Middle frontal gyrus (tissue), 1 donor: ENCODE results near the gene TRIM14.
"Not testable (repeated sequence)": the region's sequence is repeated elsewhere in the genome, so short reads cannot be mapped to it uniquely, and the experiment has no call there.

Experiments
- DNase-seq: peaks from one replicate; pipeline ENCODE4 v3.0.0-alpha.2; 2015; ENCODE audit warnings: low spot score; ENCODE audit errors: extremely low spot score

The TRIM14 gene

DNA sequence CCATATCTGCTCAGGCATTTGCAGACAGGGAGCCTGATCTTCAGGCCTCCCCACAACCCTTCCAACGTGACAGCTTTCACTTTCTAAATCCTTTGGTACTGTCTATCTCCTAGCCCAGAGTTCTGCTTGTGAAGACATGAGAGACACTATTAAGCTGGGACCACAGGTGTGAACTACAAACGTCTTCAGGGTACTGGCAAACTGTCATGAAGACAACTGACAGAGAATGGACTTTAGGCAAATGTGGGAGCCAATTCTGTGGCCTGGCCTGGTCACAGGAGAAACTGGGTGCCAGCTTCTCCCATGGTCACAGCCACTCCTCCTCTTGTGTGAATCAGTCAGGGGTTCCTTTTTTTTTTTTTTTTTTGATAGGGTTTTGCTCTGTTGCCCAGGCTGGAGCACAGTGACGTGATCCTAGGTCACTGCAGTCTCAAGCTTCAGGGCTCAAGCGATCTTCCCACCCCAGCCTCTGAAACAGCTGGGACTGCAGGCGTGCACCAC, 10.4 kb downstream of the TRIM14 start:
- no peak for DNase-seq

DNA sequence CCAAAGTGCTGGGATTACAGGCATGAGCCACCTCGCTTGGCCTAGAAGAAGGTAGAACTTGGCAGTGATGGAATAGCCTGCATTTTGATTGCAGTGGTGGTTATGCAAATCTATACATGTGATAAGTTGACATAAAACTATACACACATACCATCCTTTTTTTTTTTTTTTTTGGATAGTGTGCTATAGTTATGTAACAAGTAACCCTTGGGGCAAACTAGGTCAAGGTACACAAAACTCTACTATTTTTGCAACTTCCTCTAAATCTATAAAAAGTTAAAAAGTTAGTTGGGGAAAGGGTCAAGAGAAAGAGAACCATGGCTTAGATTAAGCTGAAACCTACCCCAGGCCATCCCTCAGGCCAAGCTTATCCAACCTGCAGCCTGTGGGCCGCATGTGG, 11.1 kb downstream of the TRIM14 start:
- no peak for DNase-seq

DNA sequence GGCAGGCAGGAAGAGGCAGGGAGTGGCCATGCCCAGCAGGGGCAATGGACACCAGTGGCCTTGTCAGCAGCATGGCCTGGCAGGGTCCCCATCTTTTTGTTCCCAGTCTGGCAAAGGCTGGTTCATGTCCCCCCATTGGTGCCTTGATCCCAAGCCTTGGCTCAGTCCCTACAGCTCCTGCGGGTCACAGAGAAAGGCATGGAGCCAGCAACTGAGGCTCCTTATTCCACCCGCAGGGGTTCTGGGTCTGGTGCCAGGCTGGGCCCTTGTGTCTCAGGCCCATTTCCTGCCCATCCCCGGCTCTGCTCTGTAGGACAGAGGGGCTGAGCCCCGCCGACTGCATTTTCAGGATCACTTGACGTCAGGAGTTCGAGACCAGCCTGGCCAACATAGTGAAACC, 14.0 kb downstream of the TRIM14 start:
- no peak for DNase-seq

DNA sequence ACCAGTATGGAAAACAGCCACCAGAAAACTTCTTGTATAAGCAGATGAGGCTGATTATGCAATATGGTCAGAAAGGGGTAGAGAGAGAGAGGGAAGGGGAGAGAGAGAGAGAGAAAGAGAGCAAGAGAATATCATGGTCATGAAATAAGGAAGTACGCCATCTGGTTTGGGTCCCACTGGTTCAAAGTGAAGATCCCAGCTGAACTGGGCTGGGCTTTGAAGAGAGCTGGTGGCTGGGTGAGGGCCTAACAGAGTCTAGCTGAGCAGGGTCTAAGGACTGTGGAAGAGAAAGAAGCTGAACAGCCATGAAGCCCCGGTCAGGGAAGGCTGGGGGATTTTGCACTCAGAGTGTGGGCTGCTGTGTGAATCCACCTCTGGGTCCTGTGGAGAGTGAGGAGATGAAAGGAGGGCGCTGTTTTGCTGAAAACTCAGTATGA, 14.6 kb downstream of the TRIM14 start:
- no peak for DNase-seq

DNA sequence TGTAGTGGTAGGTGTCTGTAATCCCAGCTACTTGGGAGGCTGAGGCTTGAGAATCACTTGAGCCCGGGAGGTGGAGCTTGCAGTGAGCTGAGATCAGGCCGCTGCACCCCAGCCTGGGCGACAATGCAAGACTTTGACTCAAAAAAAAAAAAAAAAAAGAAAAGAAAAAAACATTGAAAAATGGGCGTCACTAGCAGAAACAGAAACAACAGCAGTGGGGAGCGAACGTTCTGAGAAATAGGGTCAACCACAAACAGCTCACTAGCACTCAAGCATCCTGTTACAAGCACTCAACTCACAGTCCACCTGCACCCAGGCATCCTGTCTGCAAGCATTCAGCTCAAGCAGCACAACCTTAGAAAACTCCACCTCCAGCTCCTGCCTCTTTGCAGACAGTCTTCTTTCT, 17.2 kb downstream of the TRIM14 start:
- no peak for DNase-seq

DNA sequence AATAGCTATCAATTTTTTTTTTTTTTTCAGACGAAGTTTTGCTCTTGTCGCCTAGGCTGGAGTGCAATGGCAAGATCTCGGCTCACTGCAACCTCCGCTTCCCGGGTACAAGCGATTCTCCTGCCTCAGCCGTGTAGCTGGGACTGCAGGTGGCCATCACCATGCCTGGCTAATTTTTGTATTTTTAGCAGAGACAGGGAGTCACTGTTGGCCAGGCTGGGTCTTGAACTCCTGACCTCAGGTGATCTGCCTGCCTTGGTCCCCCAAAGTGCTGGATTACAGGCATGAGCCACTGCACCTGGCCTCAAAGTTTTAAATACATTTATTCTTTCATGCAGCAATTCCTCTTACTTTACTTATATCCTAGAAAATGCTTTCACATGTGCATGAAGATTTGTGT, 17.6 kb downstream of the TRIM14 start:
- DNase-seq = no peak

DNA sequence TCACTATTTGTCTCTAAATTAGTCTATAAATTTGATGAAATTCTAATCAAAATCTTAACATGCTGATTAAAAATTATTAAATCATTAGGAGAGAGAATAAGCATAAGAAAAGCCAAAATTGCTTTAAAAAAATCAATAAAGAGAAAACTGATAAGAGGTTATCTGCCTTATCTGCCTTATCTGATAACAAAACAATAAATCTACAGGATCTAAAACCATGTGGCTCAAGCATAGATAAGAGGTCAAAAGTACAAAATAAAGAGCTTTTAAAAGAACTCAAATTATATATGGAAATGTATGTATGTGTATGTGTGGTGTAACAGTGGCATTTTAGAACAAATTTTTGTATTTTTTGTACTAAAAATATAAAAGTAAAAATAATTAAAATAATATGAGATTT, 18.6 kb downstream of the TRIM14 start:
- DNase-seq = no peak

DNA sequence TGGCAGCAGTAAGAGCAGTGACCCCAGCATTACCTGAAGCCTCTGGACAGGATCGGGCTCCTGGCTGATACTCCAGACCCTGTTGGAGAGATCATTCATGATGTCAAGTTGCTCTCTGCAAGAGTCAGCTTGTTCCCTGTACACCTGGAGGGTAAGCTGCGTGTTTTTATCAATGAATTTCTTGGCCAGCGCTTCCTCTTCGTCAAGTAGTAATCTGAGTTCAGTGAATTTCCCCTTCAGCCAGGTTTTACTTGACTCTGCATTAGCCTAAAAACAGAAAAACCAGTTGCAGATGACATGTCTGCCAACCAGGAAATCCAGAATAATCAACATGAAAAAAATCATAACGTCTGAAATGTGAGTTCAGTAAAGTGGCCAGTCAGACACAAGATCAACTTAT, 19.1 kb downstream of the TRIM14 start:
- DNase-seq = no peak

DNA sequence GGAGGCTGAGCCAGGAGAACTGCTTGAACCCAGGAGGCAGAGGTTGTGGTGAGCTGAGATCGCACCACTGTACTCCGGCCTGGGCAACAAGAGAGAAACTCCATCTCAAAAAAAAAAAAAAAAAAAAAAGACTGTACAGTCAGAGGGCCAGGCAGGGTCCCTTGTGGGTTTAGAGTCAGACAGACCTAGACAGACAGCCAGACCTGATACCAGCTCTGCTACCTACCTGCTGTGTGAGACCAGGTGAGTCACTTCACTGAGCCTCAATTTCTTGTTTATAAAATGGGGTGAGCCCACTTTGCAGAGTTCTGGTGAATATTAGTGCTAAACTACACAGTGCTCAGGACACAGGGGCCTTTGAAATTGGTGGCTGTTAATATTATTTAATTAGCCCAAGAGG, 19.7 kb downstream of the TRIM14 start:
- no peak for DNase-seq

DNA sequence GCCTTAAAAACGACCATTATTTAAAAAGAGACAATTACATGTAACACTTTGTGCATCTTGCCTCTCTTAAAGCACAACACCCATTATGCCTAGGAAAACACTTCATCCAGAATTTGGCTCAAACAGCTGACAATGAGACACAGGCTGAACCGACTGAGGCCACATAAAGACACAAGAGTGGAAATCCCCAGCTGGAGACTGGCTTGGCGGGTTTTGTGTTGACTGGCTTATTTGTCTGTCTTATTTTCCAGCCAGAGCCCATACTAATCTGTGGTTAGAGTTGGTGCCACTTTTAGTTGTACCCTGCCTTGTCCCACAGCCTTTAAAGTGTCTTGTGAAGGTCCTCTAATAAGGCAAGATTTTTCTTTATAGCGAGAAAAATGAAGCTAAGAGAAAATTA, 21.2 kb downstream of the TRIM14 start:
- no peak for DNase-seq

DNA sequence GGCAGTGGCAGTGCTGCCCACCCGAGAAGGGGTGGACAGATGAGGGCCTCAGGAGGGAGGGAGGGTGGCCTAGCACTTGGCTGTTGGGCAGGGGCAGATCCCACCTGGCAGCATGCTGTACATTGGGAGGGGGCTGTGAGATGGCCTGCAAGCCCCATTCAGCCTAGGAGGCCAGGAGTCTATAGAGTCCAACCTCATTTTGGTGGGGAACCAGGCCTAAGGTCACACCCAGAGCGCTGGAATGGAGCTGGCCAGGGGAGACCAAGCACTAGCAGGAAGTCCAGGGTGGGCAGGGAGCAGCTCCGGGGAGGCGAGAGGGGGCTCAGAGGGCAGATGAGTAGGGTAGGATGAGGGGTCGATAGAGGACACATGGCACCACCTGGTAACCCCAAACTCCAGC, 22.9 kb downstream of the TRIM14 start:
- DNase-seq = no peak

DNA sequence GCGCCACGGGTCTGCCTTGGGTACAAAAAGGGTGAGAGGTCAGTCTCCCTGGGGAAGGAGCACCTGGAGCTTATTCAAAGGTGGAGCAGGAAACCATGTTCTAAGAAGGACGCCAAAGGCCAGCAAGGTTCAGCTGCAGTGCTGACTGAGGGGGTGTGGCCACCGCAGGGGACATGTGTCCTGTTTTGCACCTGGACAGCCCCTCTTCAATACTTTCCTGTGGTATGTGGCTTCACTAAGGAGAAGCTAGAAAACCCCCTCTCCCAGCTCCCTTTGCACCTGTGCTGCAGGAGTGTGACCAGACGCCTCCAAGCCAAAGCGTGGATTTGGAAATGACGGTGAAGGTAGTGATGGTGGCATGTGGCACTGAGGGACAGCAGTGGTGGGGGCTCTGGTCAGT, 23.6 kb downstream of the TRIM14 start:
- no peak for DNase-seq

DNA sequence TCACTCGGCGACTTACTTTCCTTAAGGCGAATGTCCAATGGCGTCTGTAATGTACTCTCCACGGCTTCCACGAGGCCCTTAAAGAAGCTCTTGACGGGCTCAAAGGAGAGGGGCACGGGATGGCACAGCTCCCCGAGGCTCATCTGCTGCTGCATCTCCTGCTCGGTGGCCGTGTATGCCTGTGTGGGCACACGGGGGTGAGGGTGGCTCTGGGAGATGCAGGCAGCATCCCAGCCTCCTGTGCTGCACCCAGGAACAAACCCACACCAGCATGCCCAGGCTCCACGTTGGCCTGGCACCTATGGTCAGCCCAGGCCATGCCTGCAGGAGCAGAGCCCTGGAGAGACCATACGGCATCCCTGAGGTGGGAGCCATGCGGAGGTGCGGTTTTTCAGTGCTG, 24.2 kb downstream of the TRIM14 start:
- no peak for DNase-seq

DNA sequence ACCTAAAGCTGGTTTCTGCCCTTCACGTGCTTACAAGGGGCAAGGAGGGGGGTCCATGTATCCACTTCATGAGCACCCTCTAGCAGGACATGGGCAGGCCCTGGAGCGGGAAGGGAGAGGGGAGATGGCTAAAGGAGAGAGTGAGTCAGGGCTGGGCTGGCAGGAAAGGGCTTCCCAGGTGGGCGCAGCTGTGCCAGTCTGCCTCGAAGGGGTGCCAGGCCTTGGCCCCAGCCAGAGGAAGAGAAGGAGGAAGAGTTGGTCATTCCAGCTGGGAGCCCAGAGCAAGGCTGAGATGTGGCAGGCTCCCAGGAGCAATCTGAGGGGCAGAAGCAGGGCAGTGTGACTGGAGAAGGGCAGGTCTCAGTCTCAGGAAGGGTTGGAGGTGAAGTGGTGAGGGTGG, 24.7 kb downstream of the TRIM14 start:
- no peak for DNase-seq

DNA sequence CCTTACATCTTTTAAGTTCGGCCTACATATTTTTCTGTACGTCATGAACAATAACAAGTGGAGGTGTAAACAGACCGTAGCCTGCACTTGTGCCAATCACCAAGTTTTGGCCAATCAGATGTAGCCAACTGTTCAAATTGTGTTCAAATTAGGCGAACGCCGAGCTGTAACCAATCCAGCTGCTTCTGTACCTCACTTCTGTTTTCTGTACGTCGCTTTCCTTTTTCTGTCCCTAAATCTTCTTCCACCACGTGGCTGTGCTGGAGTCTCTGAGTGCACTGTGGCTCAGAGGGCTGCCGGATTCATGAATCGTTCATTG, 26.4 kb downstream of the TRIM14 start:
- DNase-seq = no peak

DNA sequence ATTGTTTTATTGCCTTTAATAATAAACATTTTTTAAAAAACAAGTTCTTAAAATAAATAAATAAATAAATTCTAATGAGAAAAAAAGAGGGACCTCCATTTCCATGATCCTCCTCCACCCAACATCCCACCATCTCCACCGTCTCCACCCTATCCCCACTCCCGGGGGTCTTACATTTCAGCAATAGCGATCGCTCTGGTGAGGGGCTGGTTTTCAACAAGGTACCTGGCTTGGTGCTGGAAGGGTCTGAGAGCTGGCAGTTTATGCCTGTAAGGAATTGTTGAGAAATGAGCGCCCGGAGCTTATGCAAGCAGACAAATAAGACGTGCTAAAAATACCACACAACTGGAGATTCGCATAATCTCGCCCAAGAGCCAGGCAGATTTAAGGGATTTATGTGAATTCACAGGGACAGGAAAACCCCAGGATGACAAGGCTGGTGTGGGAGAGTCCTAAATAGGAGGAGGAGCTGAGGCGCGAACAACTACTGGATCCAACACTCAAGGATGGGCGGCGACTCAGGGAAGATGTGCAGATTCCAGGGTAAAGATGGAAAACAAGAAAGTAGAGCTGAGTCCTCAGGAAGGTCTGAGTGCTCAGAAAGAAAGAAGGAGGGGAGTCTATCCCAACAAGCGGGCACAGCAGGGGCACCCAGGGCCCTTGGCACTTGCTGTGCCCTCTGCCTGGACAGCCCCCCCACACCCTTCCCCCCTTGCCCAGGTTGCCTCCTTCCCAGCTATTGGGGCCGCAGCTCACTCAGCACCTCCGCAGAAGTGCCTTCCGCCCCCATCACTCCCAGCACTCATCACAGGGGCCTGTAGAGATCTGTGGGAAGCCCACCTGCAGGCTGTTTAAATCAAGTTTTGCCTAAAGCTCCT, 27.0 kb downstream of the TRIM14 start:
- peak; percentile 22 for DNase-seq

DNA sequence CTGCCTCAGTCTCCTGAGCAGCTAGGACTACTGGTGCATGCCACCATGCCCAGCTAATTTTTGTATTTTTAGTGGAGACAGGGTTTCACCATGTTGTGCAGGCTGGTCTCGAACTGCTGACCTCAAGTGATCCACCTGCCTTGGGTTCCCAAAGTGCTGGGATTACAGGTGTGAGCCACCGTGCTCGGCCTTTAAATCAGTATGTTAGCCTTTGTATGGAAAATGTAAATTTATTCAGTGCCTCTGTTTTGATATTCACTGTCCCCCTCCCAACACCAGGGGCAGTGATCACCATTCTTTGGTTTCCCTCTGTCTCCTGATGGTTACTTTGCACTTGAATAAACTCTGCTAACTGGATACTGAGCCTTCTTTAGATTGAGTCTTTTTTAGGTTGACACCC, 28.3 kb downstream of the TRIM14 start:
- not testable (repeated sequence) for DNase-seq

DNA sequence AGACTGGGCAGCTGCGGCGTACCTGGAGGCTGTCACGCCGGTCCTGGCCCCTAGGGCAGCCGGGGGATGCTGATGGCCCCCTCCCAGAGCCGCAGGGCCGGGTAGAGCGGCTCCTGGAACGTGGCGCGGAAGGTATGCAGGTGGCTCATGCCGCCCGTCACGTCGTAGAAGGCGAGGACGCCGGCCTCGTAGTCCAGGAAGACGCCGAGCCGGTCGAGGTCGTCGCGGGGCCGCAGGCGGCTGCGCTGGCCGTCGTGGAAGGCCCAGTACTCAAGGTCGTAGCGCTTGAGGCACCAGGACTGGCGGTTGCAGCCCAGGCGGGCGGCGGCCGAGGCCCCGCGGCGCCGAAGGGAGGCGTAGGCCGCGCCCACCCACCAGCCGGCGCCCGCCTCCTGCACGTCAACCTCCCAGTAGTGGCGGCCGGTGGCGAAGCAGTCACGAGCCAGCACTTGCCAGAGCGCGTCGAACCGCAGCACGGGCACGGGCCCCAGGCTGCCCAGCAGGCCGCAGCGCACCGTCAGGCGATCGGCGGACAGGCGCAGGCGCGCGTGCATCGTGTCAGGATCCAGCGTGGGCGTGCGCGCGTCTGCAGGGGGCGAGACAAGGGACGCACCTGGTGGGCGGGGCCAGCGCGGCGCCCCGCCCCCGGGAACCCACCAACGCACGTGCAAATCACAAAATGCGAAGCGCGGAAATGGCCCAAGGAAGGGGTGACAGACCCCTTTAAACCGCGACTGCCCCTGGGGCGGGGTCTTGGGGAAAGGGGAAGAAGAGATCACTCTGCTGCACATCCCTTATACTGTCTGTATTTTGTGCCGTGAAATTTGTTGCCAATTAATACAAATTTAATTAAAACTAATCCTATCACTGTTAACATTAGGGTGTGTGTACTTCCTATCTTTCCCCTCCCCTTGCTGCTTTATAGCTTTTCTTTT, 31.3 kb downstream of the TRIM14 start:
- DNase-seq = no peak

DNA sequence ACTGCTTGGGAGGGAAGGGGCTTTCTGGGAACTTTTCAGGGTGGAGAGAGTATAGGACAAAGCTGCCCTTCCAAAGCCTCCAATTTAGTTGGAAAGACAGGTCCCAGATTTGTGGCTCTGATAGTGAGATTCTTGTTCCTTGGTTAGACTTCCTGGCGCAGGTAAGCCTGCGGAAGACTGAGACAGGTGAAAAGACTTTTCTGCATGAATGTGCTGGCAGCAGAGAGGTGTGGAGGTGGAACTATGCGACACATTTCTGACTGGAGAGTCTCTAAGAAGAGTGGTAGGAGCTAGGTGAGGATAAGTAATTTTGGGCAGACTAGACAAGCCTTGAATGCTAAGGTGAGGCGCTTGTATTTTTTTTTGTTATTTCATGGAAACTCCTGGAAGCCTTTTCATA, 32.6 kb downstream of the TRIM14 start:
- DNase-seq = no peak

DNA sequence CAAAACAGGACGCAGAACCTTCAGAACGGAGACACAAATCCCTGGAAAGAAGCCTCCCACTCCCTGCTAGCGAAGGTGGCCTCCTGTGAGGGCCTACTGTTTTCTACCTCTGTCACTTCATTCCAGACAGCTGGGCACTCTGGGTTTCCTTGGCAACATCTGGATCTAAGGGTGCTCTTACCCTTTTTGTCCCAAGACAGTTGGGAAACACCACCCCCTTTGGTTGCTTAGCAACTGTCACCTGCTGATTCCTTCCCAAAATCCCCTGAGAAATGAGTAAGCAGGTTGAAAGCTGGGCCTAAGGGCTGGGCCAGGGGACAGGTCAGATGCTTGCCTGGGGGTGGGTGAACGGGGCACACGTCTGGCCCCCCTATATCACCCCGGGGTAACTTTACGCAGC, 33.1 kb downstream of the TRIM14 start:
- DNase-seq = no peak

DNA sequence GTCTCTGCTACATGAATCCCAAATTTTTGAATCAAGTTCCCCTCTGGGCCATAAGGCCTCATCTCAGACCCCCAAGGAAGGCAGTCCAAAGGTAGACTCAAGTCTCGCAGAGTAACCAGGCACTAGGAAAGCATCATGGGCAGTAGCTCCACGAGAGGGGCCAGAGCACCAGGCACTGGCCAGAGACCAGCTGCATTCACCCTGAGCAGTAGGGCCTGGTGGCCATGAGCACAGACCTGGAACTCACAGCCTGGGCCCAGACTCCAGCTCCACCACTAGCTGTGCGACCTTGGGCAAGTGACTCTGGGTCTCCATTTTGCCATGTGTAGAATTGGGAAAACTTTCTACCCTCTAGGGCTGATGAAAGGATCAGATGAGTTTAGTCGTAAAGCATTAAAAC, 34.0 kb downstream of the TRIM14 start:
- no peak for DNase-seq

DNA sequence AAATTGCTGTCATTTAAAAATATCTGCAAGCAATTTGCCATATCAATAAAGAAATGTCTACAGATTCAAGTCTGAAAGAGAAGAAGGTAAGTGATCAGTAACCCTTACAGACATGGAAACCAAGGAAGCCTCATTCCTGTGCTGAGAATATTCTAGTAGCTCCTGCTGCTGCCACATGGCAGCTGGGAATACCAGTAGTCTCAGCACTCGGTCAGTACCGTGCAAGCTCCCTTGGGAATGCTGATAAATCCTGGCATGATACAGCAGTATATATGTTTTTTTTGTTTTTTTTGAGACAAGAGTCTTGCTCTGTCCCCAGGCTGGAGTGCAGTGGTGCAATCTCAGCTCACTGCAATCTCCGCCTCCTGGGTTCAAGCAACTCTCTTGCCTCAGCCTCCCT, 34.6 kb downstream of the TRIM14 start:
- DNase-seq = no peak
